GM12891 (cell line): ENCODE measurements around the gene OSTN.
A peak's percentile ranks its signal among the peaks of the same experiment; 100 is the strongest.

Source experiments
- DNase-seq: peaks from one replicate; pipeline ENCODE4 v3.0.0; 2011; ENCODE audit warnings: low spot score; ENCODE audit not compliant: insufficient read length
- FAIRE-seq: peaks from 2 replicates; lab custom pipeline; 2011; peaks lifted over from hg19 to GRCh38; lab: Jason Lieb, UNC
- PAX5 ChIP-seq: IDR thresholded peaks from 2 replicates; pipeline ENCODE4 v1.6.1; 2011; ENCODE audit warnings: low read length, moderate library complexity, mild to moderate bottlenecking; ENCODE audit not compliant: insufficient read depth, severe bottlenecking
- POLR2A ChIP-seq: IDR thresholded peaks from 2 replicates; pipeline ENCODE4 v1.6.1; 2011; ENCODE audit warnings: low read depth, low read length, control low read depth
- POLR2AphosphoS5 ChIP-seq: IDR thresholded peaks from 2 replicates; pipeline ENCODE4 v1.6.1; 2011; ENCODE audit warnings: low read depth, low read length, control low read depth
- POU2F2 ChIP-seq: IDR thresholded peaks from 2 replicates; pipeline ENCODE4 v1.6.1; 2011; ENCODE audit warnings: low read depth, mild to moderate bottlenecking, control low read depth, low read length, moderate library complexity
- SPI1 ChIP-seq: IDR thresholded peaks from 2 replicates; pipeline ENCODE4 v1.6.1; 2011; ENCODE audit warnings: low read depth, low read length, control low read depth
- TAF1 ChIP-seq: IDR thresholded peaks from 2 replicates; pipeline ENCODE4 v1.6.1; 2011; ENCODE audit warnings: low read depth, low read length, control low read depth

The OSTN gene

GRCh38 chr3:191253089-191253799 is 54.2 kb downstream of the OSTN start:
- DNase-seq (no peak), FAIRE-seq (peak; percentile 74)
- TF ChIP-seq TAF1 (no peak; the same call in 1 of the 2 replicates), SPI1 (peak; percentile 27; the same call in 1 of the 2 replicates), POLR2AphosphoS5 (no peak)

- no peak for DNase-seq
- TF ChIP-seq POU2F2 (no peak), SPI1 (peak; percentile 29; the same call in 1 of the 2 replicates)
- no peak for FAIRE-seq
These were observed 55.2 kb downstream of the OSTN start for GRCh38 chr3:191254098-191254873.

- FAIRE-seq = no peak
- TF ChIP-seq POLR2AphosphoS5 = no peak
- TF ChIP-seq POLR2A = no peak
- TF ChIP-seq SPI1 = no peak
- no peak for TF ChIP-seq PAX5
- TF ChIP-seq TAF1 = no peak
- TF ChIP-seq POU2F2 = no peak
- DNase-seq = no peak
These were observed 56.1 kb downstream of the OSTN start for GRCh38 chr3:191255156-191255555.

- DNase-seq = no peak
- no peak for FAIRE-seq
- no peak for TF ChIP-seq TAF1
- TF ChIP-seq POLR2AphosphoS5 = no peak
- no peak for TF ChIP-seq SPI1
- TF ChIP-seq POU2F2 = no peak
- TF ChIP-seq PAX5 = no peak
- TF ChIP-seq POLR2A = no peak
These were observed 57.4 kb downstream of the OSTN start for GRCh38 chr3:191256405-191256804.

GRCh38 chr3:191257286-191257685 is 58.2 kb downstream of the OSTN start:
- DNase-seq (no peak), FAIRE-seq (no peak)
- TF ChIP-seq POLR2A = no peak
- no peak for TF ChIP-seq PAX5
- TF ChIP-seq SPI1 = no peak
- TF ChIP-seq POU2F2 = no peak
- TF ChIP-seq TAF1 = no peak
- no peak for TF ChIP-seq POLR2AphosphoS5

- TF ChIP-seq POU2F2 (no peak), POLR2A (no peak), PAX5 (no peak), POLR2AphosphoS5 (no peak)
- no peak for DNase-seq
- no peak for FAIRE-seq
These were observed 60.4 kb downstream of the OSTN start for GRCh38 chr3:191259486-191259885.

- DNase-seq (no peak), FAIRE-seq (no peak)
- TF ChIP-seq TAF1 (no peak), PAX5 (no peak), SPI1 (no peak), POLR2A (no peak), POU2F2 (no peak), POLR2AphosphoS5 (no peak)
These were observed 61.6 kb downstream of the OSTN start for GRCh38 chr3:191260431-191261303.

GRCh38 chr3:191261304-191261638 is 62.2 kb downstream of the OSTN start:
- TF ChIP-seq POU2F2 = no peak
- TF ChIP-seq SPI1 = no peak
- TF ChIP-seq TAF1 = no peak
- TF ChIP-seq PAX5 = no peak
- no peak for TF ChIP-seq POLR2A
- TF ChIP-seq POLR2AphosphoS5 = no peak
- DNase-seq (no peak), FAIRE-seq (no peak)

- no peak for DNase-seq
- FAIRE-seq = peak; percentile 78
- TF ChIP-seq TAF1 (no peak), PAX5 (no peak), POLR2A (no peak), SPI1 (no peak), POLR2AphosphoS5 (no peak), POU2F2 (no peak)
These were observed 63.6 kb downstream of the OSTN start for GRCh38 chr3:191262650-191263049.

- DNase-seq = no peak
- peak; percentile 84 for FAIRE-seq
- TF ChIP-seq PAX5 = no peak
- peak; percentile 27; the same call in 1 of the 2 replicates for TF ChIP-seq SPI1
These were observed 64.3 kb downstream of the OSTN start for GRCh38 chr3:191263365-191263764.
